Stomach (tissue), 9 donors: ENCODE measurements around the gene HOXA6. TPM values are rescaled to one million over a fixed set of nuclear protein-coding genes. Genes with fewer than 3 reads are reported as not detected.

Source experiments
- DNase-seq, 2 donors: peaks; one replicate each; pipeline versions ENCODE4 v3.0.0 to v3.0.0-alpha.2; 2013 to 2019
- H3K27ac ChIP-seq, 5 donors: fragments of 200-600 bp in 4 of 5; sonication (generic) in 4 of 5; one replicate each; pipeline ENCODE4 v1.5.1; 2013 to 2019; ENCODE audit warnings: mild to moderate bottlenecking in 1 of 5, moderate library complexity in 1 of 5
- H3K27me3 ChIP-seq, 3 donors: fragments of 200-600 bp; sonication (generic); one replicate each; pipeline ENCODE4 v1.5.1; 2017 to 2019; ENCODE audit warnings: mixed run types in 1 of 3
- H3K36me3 ChIP-seq, 4 donors: fragments of 200-600 bp; sonication (generic); 1 replicate in 3 of 4; 2 replicates in 1 of 4; pipeline ENCODE4 v1.5.1; 2016 to 2019
- H3K4me1 ChIP-seq, 4 donors: fragments of 200-600 bp; sonication (generic); one replicate each; pipeline ENCODE4 v1.5.1; 2016 to 2019
- H3K4me3 ChIP-seq, 4 donors: fragments of 200-600 bp; sonication (generic) in 3 of 4; one replicate each; pipeline ENCODE4 v1.5.1; 2016 to 2019; ENCODE audit warnings: mild to moderate bottlenecking in 1 of 4
- H3K9me3 ChIP-seq, 4 donors: fragments of 200-600 bp; sonication (generic); one replicate each; pipeline ENCODE4 v1.5.1; 2016 to 2019
- EP300 ChIP-seq: sonication (generic); formaldehyde crosslinking; IDR thresholded peaks from one replicate; pipeline ENCODE4 v1.6.1; 2017; ENCODE audit warnings: antibody characterized with exemption
- POLR2A ChIP-seq, 4 donors: fragments of 450-650 bp; IDR thresholded peaks; one replicate each; pipeline ENCODE4 v1.6.1; 2016; ENCODE audit warnings: antibody characterized with exemption in 4 of 4, control low read depth in 2 of 4, mild to moderate bottlenecking in 1 of 4, moderate library complexity in 1 of 4
- POLR2AphosphoS5 ChIP-seq, 3 donors: sonication (generic); formaldehyde crosslinking; IDR thresholded peaks; one replicate each; pipeline ENCODE4 v1.6.1; 2016; ENCODE audit warnings: antibody characterized with exemption in 3 of 3
- WGBS, 5 donors: extraction: QIAGEN DNeasy Blood & Tissue Kit in 3 of 5; methylation state at CpG; one replicate each; pipeline versions ENCODE4 v1.1.5 to v1.1.7; 2013 to 2018; 5-methylcytosine and 5-hydroxymethylcytosine counted together
- intact Hi-C: fragments of 100-400 bp; cut with DNase I; formaldehyde crosslinking; loops from one replicate; pipeline ENCODE4 v1.15.1; 2023; ENCODE audit warnings: low total_unique reads
- polyA plus RNA-seq, 3 donors: library from polyadenylated mRNA; stranded (reverse); fragments of 200-250 nt; gene quantifications; one replicate each; pipeline ENCODE4 v1.2.3, GENCODE V29; 2013
- total RNA-seq, 5 donors: library from RNA; depleted of rRNA; stranded (reverse); fragments of >200 nt; gene quantifications; one replicate each; pipeline versions ENCODE4 v1.1.0 to v1.2.3, GENCODE V29; 2014 to 2016
- TF ChIP-seq, protein P1 (sequence below), 7 experiments: fragments of 450-650 bp in 4 of 7; fragments of 200-600 bp in 3 of 7; sonication (generic) in 3 of 7; IDR thresholded peaks; one replicate each; pipeline ENCODE4 v1.5.1; 2016 to 2019; ENCODE audit warnings: antibody characterized with exemption in 7 of 7, control low read depth in 2 of 7, mild to moderate bottlenecking in 1 of 7
- donor health status: healthy with polysubstance abuse.
- donor health status: Bipolar disorder and iron deficiency.
- donor health status: healthy.

The HOXA6 gene
- total and polyA plus RNA-seq, 8 donors, result 0.81 to 12.7 (median 3.7) TPM; not detected in 5

DNA sequence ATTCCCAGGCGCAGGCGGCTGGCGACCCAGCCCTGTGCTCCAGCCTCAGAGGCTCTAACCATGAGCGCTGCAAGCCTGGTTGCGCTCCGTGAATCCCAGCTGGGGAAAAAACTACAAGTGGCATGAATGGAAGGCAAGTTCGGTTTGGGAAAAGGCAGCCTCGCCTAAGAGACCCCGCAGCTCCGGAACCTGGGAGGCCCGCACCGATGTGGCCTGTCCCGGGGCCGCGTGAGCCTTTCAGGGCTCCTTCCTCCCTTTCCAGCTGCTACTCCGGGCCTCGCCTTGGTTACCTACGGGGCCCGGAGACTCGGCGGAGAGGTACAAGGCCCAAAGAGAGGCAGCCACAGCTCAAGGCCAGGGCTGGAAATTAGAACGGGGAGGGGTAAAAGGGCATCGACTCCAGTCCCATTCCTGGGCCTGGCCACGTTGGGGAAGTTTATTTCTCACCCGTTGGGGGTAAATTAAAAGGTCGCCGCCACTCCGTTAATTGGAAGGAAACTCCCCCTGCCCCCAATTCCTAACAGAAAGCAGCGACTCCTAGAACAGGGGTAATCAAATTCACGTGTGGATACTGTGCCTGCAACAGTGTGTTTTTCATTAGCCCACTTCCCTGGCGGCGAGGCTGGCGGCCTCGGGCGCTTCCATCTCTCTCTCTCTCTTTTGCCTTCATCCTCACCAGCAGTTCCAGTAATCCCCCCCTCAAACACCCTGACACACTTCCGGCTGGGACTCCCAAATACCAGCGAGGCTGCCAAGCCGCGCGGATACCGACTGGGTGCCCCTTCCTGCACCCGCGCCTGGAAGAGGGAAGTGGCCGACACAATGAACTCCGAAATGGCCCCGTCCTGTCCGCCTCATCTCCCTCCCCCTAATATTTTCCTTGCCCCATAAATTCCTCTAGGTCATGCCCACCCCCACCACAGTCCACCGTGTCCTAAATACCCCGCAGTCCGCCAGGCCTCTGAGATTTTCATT, 19.2 kb upstream of the HOXA6 start:
- peaks cover 17 to 46% (median 41%) of the 10 kb centered on the region in 4 donors for H3K4me1 ChIP-seq
- no peak overlapping the region for H3K27ac ChIP-seq
- H3K36me3 ChIP-seq, result no peaks in the 10 kb centered on the region
- intact Hi-C loops, result no loop called here
- 9 to 17% (median 15%) methylated on average over 43 to 50 of the region's 50 CpGs for WGBS, 5 donors
- TF ChIP-seq, protein P1, sequence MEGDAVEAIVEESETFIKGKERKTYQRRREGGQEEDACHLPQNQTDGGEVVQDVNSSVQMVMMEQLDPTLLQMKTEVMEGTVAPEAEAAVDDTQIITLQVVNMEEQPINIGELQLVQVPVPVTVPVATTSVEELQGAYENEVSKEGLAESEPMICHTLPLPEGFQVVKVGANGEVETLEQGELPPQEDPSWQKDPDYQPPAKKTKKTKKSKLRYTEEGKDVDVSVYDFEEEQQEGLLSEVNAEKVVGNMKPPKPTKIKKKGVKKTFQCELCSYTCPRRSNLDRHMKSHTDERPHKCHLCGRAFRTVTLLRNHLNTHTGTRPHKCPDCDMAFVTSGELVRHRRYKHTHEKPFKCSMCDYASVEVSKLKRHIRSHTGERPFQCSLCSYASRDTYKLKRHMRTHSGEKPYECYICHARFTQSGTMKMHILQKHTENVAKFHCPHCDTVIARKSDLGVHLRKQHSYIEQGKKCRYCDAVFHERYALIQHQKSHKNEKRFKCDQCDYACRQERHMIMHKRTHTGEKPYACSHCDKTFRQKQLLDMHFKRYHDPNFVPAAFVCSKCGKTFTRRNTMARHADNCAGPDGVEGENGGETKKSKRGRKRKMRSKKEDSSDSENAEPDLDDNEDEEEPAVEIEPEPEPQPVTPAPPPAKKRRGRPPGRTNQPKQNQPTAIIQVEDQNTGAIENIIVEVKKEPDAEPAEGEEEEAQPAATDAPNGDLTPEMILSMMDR (IDR thresholded peaks at IDR 0.05), result no peak
- no peak for TF ChIP-seq POLR2A (IDR thresholded peaks at IDR 0.05)
- TF ChIP-seq EP300, result no peak
- TF ChIP-seq POLR2AphosphoS5 (IDR thresholded peaks at IDR 0.05), result no peak
- peak overlapping the region in 1 of 4 donors; percentile 41 for H3K4me3 ChIP-seq
- peaks cover 0 to 30% (median 9%) of the 10 kb centered on the region in 4 donors for H3K9me3 ChIP-seq
- DNase-seq, result no peak
- H3K27me3 ChIP-seq, result peaks cover 55 to 100% (median 93%) of the 10 kb centered on the region in 3 donors

DNA sequence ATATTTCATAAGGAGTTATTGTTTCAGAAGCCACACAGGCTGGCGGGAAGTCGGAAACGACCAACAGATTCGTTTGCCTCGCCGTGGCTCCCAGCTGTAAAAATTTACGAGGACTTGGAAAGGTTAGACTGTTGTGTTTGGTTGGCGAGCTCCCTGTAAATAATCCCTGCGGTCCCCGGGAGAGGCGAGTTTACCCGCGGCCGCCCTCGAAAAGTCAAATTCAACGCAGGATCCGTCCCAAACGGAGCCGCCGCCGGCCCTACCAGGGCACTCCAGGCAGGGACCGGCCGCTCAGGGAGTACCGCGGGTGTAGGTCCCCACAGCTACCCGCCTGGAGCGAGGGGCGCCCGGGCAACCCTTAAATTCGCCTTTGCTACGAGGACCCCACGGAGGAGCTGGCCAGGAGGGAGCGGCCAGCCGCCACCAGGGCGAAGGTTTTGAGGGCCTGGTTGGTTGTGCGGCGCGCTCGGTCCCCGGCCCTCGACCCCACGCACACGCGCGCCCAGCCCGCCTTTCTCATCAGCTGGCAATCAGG, 18.5 kb upstream of the HOXA6 start:
- TF ChIP-seq EP300 (no peak), POLR2A (IDR thresholded peaks at IDR 0.05) (no peak), POLR2AphosphoS5 (IDR thresholded peaks at IDR 0.05) (no peak)
- TF ChIP-seq, protein P1 (IDR thresholded peaks at IDR 0.05), result no peak
- WGBS, 5 donors, result 10 to 20% (median 10%) methylated on average over 33 to 46 of the region's 46 CpGs
- peaks cover 0 to 30% (median 9%) of the 10 kb centered on the region in 4 donors for H3K9me3 ChIP-seq
- H3K27me3 ChIP-seq, result peaks cover 55 to 100% (median 93%) of the 10 kb centered on the region in 3 donors
- peaks cover 22 to 49% (median 46%) of the 10 kb centered on the region in 4 donors for H3K4me1 ChIP-seq
- no peak overlapping the region for H3K27ac ChIP-seq
- H3K36me3 ChIP-seq, result no peaks in the 10 kb centered on the region
- DNase-seq, result no peak
- intact Hi-C loops, result no loop called here
- H3K4me3 ChIP-seq, result peak overlapping the region; percentile 16 to 41 (median 28)

DNA sequence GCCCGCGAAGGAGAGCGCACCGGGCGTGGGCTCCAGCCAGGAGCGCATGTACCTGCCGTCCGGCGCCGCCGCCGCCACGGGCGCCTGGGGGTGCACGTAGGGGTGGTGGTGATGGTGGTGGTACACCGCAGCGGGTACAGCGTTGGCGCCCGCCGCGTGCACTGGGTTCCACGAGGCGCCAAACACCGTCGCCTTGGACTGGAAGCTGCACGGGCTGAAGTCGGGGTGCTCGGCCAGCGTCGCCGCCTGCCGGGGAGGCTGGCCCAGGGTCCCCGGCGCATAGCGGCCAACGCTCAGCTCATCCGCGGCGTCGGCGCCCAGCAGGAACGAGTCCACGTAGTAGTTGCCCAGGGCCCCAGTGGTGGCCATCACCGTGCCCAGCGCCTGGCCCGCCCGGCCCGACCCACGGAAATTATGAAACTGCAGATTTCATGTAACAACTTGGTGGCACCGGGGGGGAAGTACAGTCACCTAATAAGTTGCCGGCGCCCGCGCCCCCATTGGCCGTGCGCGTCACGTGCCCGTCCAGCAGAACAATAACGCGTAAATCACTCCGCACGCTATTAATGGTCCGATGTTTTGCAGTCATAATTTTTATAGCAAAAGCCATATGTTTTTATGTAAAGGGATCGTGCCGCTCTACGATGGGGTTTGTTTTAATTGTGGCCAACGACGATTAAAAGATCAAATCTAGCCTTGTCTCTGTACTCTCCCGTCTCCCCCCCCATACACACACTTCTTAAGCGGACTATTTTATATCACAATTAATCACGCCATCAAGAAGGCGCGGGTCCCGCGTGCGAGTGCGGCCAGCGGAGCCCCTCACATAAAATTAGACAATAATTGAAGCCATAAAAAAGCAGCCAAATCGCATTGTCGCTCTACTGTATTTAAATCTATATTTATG, 17.8 kb upstream of the HOXA6 start, which contains the start of gene HOXA9:
HOXA9 (minus strand) TSS at position 449 of the 907 bp plus-strand sequence; CDS start at position 369, 80 bp downstream.
- Histone ChIP-seq H3K27ac (peak within 1 kb of the TSS in 1 of 5 donors; percentile 6), H3K9me3 (peaks cover 0 to 30% (median 9%) of the 10 kb centered on the region in 4 donors), H3K36me3 (no peaks in the 10 kb centered on the region), H3K4me1 (peaks cover 24 to 56% (median 53%) of the 10 kb centered on the region in 4 donors), H3K4me3 (peak within 1 kb of the TSS; percentile 16 to 41 (median 28)), H3K27me3 (peaks cover 55 to 100% (median 93%) of the 10 kb centered on the region in 3 donors)
- intact Hi-C loops, result no loop called here
- no peak for DNase-seq
- TF ChIP-seq POLR2AphosphoS5 (IDR thresholded peaks at IDR 0.05) (no peak), EP300 (no peak), POLR2A (IDR thresholded peaks at IDR 0.05) (no peak)
- TF ChIP-seq, protein P1 (IDR thresholded peaks at IDR 0.05), result no peak
- 5 to 14% (median 11%) methylated on average over 32 to 82 of the region's 82 CpGs for WGBS, 5 donors
